Peyer's patch (tissue), 4 donors: ENCODE data around the gene CNTNAP2.

ENCODE experiments used
- CTCF ChIP-seq, 6 experiments: fragments of 450-650 bp in 4 of 6; fragments of 200-600 bp in 2 of 6; sonication (generic) in 1 of 6; IDR thresholded peaks; one replicate each; pipeline ENCODE4 v1.5.1; 2017 to 2019; ENCODE audit warnings: antibody characterized with exemption in 6 of 6, mild to moderate bottlenecking in 3 of 6, moderate library complexity in 1 of 6
- POLR2A ChIP-seq, 2 donors: fragments of 450-650 bp; IDR thresholded peaks; one replicate each; pipeline ENCODE4 v1.5.1; 2017; ENCODE audit warnings: antibody characterized with exemption in 2 of 2, mild to moderate bottlenecking in 2 of 2, moderate library complexity in 2 of 2

- TF ChIP-seq POLR2A (IDR thresholded peaks at IDR 0.05) (no peak), CTCF (IDR thresholded peaks at IDR 0.05) (no peak)
Observed at GRCh38 chr7:147804032-147804431, 1687.4 kb downstream of the CNTNAP2 start.
